CD4-positive, alpha-beta T cell (primary cell): Measurements from ENCODE around the gene CGB3. TPM values are rescaled to one million over a fixed set of nuclear protein-coding genes. Genes with fewer than 3 reads are reported as not detected.
A peak's percentile ranks its signal among the peaks of the same experiment; 100 is the strongest.

Experiments used
- ATAC-seq: fragments of 200-7000 bp; cut with Tn5 transposase; one replicate; pipeline ENCODE4 v1.10.0; 2022; ENCODE audit warnings: mild to moderate bottlenecking; ENCODE audit not compliant: poor library complexity
- CTCF ChIA-PET: fragments of 350-600 bp; sonication (Branson Sonifier 250); formaldehyde crosslinking; loops from one replicate; lab custom pipeline; 2021; ENCODE audit warnings: antibody characterized with exemption, inconsistent platforms; lab: Charles Lee
- POLR2A ChIA-PET: fragments of 350-600 bp; sonication (Branson Sonifier 250); formaldehyde crosslinking; loops from one replicate; lab custom pipeline; 2021; ENCODE audit warnings: antibody characterized with exemption, inconsistent platforms; lab: Charles Lee
- DNase-seq, 14 experiments: peaks; one replicate each; pipeline ENCODE4 v3.0.0-alpha.2; 2013 to 2020; ENCODE audit warnings: mixed read lengths in 2 of 14
- H3K27ac ChIP-seq, 2 donors: one replicate each; pipeline versions ENCODE4 v1.5.1 to v1.7.0; 2013; ENCODE audit warnings: low read length in 2 of 2, low read depth in 1 of 2, mild to moderate bottlenecking in 1 of 2
- H3K27me3 ChIP-seq, 2 experiments: 1 replicate in 1 of 2; 2 replicates in 1 of 2; pipeline versions ENCODE4 v1.6.1 to v1.7.0; 2013; ENCODE audit warnings: low read length in 2 of 2, control low read depth in 1 of 2, mild to moderate bottlenecking in 1 of 2, moderate library complexity in 1 of 2; ENCODE audit not compliant: insufficient read depth in 2 of 2, control insufficient read depth in 1 of 2
- H3K36me3 ChIP-seq: one replicate; pipeline ENCODE4 v1.6.1; 2013; ENCODE audit warnings: low read length, control low read depth; ENCODE audit not compliant: insufficient read depth
- H3K4me1 ChIP-seq: one replicate; pipeline ENCODE4 v1.6.1; 2013; ENCODE audit warnings: low read length, control low read depth; ENCODE audit not compliant: insufficient read depth
- H3K4me3 ChIP-seq: one replicate; pipeline ENCODE4 v1.5.1; 2013; ENCODE audit warnings: mild to moderate bottlenecking, low read length, moderate library complexity
- H3K9me3 ChIP-seq, 2 experiments: 1 replicate in 1 of 2; 2 replicates in 1 of 2; pipeline versions ENCODE4 v1.6.1 to v1.7.0; 2013; ENCODE audit warnings: low read length in 2 of 2, mild to moderate bottlenecking in 2 of 2, control low read depth in 1 of 2, moderate library complexity in 1 of 2; ENCODE audit not compliant: control insufficient read depth in 1 of 2, insufficient read depth in 1 of 2
- H3K27ac Mint-ChIP-seq: one replicate; pipeline ENCODE4 v1.8.0; 2020; ENCODE audit warnings: mixed read lengths
- H3K27me3 Mint-ChIP-seq: one replicate; pipeline ENCODE4 v1.8.0; 2021; ENCODE audit warnings: mixed read lengths
- H3K36me3 Mint-ChIP-seq: one replicate; pipeline ENCODE4 v1.8.0; 2021; ENCODE audit warnings: low read depth, mixed read lengths
- H3K4me1 Mint-ChIP-seq: one replicate; pipeline ENCODE4 v1.8.0; 2021; ENCODE audit warnings: low read depth, mixed read lengths
- H3K4me3 Mint-ChIP-seq: one replicate; pipeline ENCODE4 v1.8.0; 2020; ENCODE audit warnings: mild to moderate bottlenecking, mixed read lengths
- H3K9me3 Mint-ChIP-seq: one replicate; pipeline ENCODE4 v1.8.0; 2020; ENCODE audit warnings: mixed read lengths
- intact Hi-C, 2 experiments: fragments of 100-400 bp; cut with DNase I in 1 of 2; cut with micrococcal nuclease in 1 of 2; formaldehyde crosslinking; loops; one replicate each; pipeline versions ENCODE4 v1.15.1 to v1.9.0; 2023 to 2025; cut with DNase I, micrococcal nuclease
- total RNA-seq, 174 experiments: library from RNA in 2 of 174; stranded (reverse) in 2 of 174; gene quantifications; one replicate each; pipeline ENCODE4 v1.2.3 and lab custom pipeline; 2021 to 2026
- TF ChIP-seq, protein P1 (sequence below): fragments of 200-600 bp; IDR thresholded peaks from one replicate; pipeline ENCODE4 v1.8.0; 2022; ENCODE audit warnings: antibody characterized with exemption, mild to moderate bottlenecking

Gene CGB3
- total RNA-seq, 2 experiments from 2014 or later = not detected

- no peak overlapping the region for H3K27ac Mint-ChIP-seq
- Histone ChIP-seq H3K27ac (no peak overlapping the region), H3K9me3 (no peaks in the 10 kb centered on the region), H3K36me3 (peaks cover 2% of the 10 kb centered on the region), H3K27me3 (no peaks in the 10 kb centered on the region), H3K4me1 (peaks cover 23% of the 10 kb centered on the region), H3K4me3 (no peak overlapping the region)
- intact Hi-C loops = loop anchor here in 1 of 2 experiments (5.0 to 10.0 kb wide), 4 partner anchors 84 to 633 kb away; partner anchors contain the start of genes SLC17A7, SYNGR4 and TMEM143
- peaks cover 35% of the 10 kb centered on the region for H3K4me1 Mint-ChIP-seq
- POLR2A ChIA-PET = no interaction called here
- ATAC-seq (no peak), DNase-seq (peak in 12 of 14 experiments; percentile 22 to 66 (median 42))
- TF ChIP-seq, protein P1, sequence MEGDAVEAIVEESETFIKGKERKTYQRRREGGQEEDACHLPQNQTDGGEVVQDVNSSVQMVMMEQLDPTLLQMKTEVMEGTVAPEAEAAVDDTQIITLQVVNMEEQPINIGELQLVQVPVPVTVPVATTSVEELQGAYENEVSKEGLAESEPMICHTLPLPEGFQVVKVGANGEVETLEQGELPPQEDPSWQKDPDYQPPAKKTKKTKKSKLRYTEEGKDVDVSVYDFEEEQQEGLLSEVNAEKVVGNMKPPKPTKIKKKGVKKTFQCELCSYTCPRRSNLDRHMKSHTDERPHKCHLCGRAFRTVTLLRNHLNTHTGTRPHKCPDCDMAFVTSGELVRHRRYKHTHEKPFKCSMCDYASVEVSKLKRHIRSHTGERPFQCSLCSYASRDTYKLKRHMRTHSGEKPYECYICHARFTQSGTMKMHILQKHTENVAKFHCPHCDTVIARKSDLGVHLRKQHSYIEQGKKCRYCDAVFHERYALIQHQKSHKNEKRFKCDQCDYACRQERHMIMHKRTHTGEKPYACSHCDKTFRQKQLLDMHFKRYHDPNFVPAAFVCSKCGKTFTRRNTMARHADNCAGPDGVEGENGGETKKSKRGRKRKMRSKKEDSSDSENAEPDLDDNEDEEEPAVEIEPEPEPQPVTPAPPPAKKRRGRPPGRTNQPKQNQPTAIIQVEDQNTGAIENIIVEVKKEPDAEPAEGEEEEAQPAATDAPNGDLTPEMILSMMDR = peak; percentile 33
- no peak overlapping the region for H3K4me3 Mint-ChIP-seq
- H3K9me3 Mint-ChIP-seq = no peaks in the 10 kb centered on the region
- no peaks in the 10 kb centered on the region for H3K27me3 Mint-ChIP-seq
- H3K36me3 Mint-ChIP-seq = peaks cover 18% of the 10 kb centered on the region
- CTCF ChIA-PET = interaction anchor here (1.6 kb wide), 1 partner anchor 109 kb away, joined by 5 read pairs; no protein-coding TSS in a partner anchor
Observed at GRCh38 chr19:48997972-48998371, 26.2 kb downstream of the CGB3 start.

DNA sequence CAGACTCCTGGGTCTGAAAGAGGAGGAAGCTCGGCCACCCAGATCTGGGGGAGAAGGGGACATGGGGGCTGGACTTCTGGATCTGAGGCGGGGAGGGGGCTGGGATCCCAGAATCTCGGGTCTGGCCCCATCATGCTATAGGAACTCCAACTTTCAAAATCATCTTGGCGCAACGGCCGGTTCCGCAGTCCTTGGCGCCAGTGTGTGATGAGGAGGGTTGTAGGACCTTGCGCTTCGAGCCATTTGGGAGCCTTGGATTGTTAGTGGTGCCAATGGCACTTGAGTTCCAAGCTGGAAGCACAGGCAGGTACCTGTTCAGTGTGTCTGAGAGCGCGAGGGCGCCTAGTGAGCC is 30.1 kb downstream of the CGB3 start:
- Histone ChIP-seq H3K27ac (peak overlapping the region; percentile 82 to 83), H3K27me3 (no peaks in the 10 kb centered on the region), H3K36me3 (peaks cover 2% of the 10 kb centered on the region), H3K9me3 (no peaks in the 10 kb centered on the region), H3K4me1 (peaks cover 43% of the 10 kb centered on the region), H3K4me3 (peak overlapping the region; percentile 84)
- intact Hi-C loops = loop anchor here (5.0 to 10.0 kb wide), 6 partner anchors 133 to 629 kb away; partner anchors contain the start of genes IZUMO1 (in 1 of the 2), SLC17A7 (in 1 of the 2), SYNGR4 (in 1 of the 2) and TMEM143 (in 1 of the 2)
- POLR2A ChIA-PET = interaction anchor here (0.8 to 3.3 kb wide), 41 partner anchors 11 to 1720 kb away, joined by 3 to 41 read pairs (median 4); partner anchors contain the start of genes AKT1S1, AP2A1, ATF5 and BAX
- no peaks in the 10 kb centered on the region for H3K9me3 Mint-ChIP-seq
- peak overlapping the region; percentile 92 for H3K4me3 Mint-ChIP-seq
- H3K4me1 Mint-ChIP-seq = peaks cover 46% of the 10 kb centered on the region
- ATAC-seq (no peak), DNase-seq (no peak)
- TF ChIP-seq, protein P1 = no peak
- peak overlapping the region; percentile 90 for H3K27ac Mint-ChIP-seq
- no peaks in the 10 kb centered on the region for H3K27me3 Mint-ChIP-seq
- H3K36me3 Mint-ChIP-seq = peaks cover 24% of the 10 kb centered on the region
- CTCF ChIA-PET = interaction anchor here (0.7 to 2.4 kb wide), 14 partner anchors 9 to 724 kb away, joined by 3 to 15 read pairs (median 4); partner anchors contain the start of genes BAX, LIN7B and NUCB1

DNA sequence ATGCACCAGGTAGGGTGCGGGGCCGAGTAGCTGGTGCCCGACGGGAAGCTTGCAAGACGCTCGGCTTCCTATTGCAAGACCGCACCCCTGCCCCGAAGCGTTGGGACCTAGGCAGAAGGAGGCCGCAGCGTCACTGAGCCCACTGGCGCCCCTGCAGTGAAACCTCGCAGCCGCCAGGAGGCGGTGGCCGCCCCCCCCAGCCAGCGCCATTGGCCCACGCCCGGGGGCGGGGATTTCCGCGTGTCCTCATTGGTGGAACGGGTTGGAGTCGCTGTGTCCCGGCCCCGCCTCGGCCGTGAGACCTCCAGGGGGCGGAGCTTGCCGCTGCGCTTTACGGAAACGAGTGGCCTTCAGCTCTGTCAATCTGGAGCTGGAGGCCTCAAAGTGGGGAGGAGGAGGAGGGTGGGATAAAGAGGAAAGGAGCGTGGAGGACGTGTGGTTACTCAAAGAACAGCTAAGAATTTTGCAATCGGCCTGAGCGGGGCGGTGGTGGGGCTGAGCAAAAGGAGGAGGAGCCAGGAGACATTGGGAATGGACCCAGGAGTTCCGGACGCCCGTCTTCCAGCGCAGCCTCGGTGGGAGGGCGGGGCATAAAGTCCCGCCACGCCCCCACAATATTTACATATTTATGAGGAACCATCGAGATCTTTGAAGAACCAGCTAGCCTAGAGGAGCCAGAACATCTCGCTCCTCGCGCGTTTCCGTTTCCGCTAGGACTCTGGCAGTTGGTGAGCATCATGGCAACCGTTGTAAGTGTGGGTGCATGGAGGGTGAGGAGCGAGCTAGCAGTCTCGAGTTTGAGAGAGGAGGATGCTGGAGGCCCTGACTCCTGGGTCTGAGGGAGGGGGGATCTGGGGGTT is 30.7 kb downstream of the CGB3 start, which contains the start of the genes GYS1 and RUVBL2:
GYS1 (minus strand) TSS at position 135 of the 860 bp plus-strand sequence. CDS start 197 bp downstream, outside the sequence.
RUVBL2 (plus strand) TSS at position 713 of the 860 bp plus-strand sequence; CDS start at position 738, 25 bp downstream.
- POLR2A ChIA-PET = interaction anchor here (0.6 to 3.3 kb wide), 52 partner anchors 10 to 1719 kb away, joined by 3 to 41 read pairs (median 4); partner anchors contain the start of genes AKT1S1, AP2A1, ATF5 and BAX
- H3K27me3 Mint-ChIP-seq = no peaks in the 10 kb centered on the region
- peak within 1 kb of the TSS; percentile 92 for H3K4me3 Mint-ChIP-seq
- H3K27ac ChIP-seq = peak within 1 kb of the TSS; percentile 82 to 83
- peaks cover 29% of the 10 kb centered on the region for H3K36me3 Mint-ChIP-seq
- peaks cover 7% of the 10 kb centered on the region for H3K36me3 ChIP-seq
- intact Hi-C loops = loop anchor here (2.0 to 10.0 kb wide), 9 partner anchors 25 to 629 kb away; partner anchors contain the start of genes CYTH2 (in 1 of the 2), DHDH (in 1 of the 2), IZUMO1 (in 1 of the 2) and SLC17A7 (in 1 of the 2)
- H3K27ac Mint-ChIP-seq = peak within 1 kb of the TSS; percentile 90
- no peaks in the 10 kb centered on the region for H3K9me3 ChIP-seq
- peaks cover 46% of the 10 kb centered on the region for H3K4me1 Mint-ChIP-seq
- DNase-seq (peak; percentile 98 to 100 (median 99)), ATAC-seq (peak; percentile 92)
- H3K9me3 Mint-ChIP-seq = no peaks in the 10 kb centered on the region
- peaks cover 43% of the 10 kb centered on the region for H3K4me1 ChIP-seq
- CTCF ChIA-PET = interaction anchor here (0.6 to 2.4 kb wide), 34 partner anchors 9 to 724 kb away, joined by 3 to 15 read pairs (median 4); partner anchors contain the start of genes BAX, FTL, LIN7B and NUCB1
- TF ChIP-seq, protein P1 = peak; percentile 97
- H3K4me3 ChIP-seq = peak within 1 kb of the TSS; percentile 84
- no peaks in the 10 kb centered on the region for H3K27me3 ChIP-seq
